PFSK-1 (cell line): ENCODE measurements around the gene OCIAD1.

Experiments used
- FOXP2 ChIP-seq: optimal IDR thresholded peaks from 2 replicates; pipeline ENCODE3; 2011; ENCODE audit warnings: borderline replicate concordance, control low read depth, inconsistent platforms; ENCODE audit not compliant: insufficient read depth; ENCODE audit errors: extremely low read length, extremely low read depth
- POLR2AphosphoS5 ChIP-seq: IDR thresholded peaks from 2 replicates; pipeline ENCODE4 v1.6.1; 2012; ENCODE audit warnings: low read depth, mild to moderate bottlenecking, control low read depth, low read length, moderate library complexity
- SIN3A ChIP-seq: IDR thresholded peaks from 2 replicates; pipeline ENCODE4 v1.6.1; 2012; ENCODE audit warnings: mild to moderate bottlenecking, low read length, moderate library complexity, borderline replicate concordance; ENCODE audit not compliant: insufficient read depth
- TAF1 ChIP-seq: IDR thresholded peaks from 2 replicates; pipeline ENCODE4 v1.6.1; 2012; ENCODE audit warnings: low read length, control low read depth, borderline replicate concordance; ENCODE audit not compliant: insufficient read depth
- TF ChIP-seq, protein P1 (sequence below), 2 experiments: IDR thresholded peaks; 2 replicates each; pipeline versions ENCODE4 v1.6.1 to v1.8.0; 2011 to 2012; ENCODE audit warnings: low read depth in 2 of 2, low read length in 2 of 2, control low read depth in 1 of 2, inconsistent platforms in 1 of 2, mild to moderate bottlenecking in 1 of 2, moderate library complexity in 1 of 2; ENCODE audit not compliant: insufficient read depth in 1 of 2

OCIAD1 gene

DNA sequence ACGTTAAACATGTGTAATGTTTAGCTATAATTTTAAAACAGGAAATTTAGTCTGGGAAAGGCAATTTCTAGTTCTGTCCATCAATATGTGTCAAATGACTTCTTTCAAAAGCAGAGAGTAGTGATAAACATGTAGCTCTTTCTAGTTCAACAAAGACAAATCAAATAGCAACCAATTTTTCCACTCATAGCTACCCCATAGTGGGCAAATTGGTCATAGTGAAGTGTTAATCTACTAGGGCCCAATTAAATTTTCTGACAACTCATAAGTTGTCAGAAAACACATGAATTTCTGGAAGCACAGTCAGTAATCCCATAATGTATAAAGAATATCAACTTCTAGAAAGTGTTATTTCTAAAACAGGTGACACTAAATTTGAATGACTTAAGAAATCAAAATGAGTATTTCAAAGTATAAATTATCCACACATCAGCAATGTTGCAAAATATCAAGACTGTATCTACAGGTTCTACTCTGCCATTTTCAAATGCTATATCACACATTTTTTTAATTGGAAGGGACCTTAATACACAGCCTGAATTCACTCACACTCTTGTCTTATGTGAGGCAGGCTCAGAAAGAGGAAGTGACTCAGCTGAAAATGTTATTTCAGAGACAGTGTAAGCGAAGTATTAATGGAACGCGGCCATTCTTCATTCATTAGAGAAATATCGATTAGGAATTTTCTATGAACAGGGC is 68.0 kb downstream of the OCIAD1 start:
- TF ChIP-seq, protein P1, sequence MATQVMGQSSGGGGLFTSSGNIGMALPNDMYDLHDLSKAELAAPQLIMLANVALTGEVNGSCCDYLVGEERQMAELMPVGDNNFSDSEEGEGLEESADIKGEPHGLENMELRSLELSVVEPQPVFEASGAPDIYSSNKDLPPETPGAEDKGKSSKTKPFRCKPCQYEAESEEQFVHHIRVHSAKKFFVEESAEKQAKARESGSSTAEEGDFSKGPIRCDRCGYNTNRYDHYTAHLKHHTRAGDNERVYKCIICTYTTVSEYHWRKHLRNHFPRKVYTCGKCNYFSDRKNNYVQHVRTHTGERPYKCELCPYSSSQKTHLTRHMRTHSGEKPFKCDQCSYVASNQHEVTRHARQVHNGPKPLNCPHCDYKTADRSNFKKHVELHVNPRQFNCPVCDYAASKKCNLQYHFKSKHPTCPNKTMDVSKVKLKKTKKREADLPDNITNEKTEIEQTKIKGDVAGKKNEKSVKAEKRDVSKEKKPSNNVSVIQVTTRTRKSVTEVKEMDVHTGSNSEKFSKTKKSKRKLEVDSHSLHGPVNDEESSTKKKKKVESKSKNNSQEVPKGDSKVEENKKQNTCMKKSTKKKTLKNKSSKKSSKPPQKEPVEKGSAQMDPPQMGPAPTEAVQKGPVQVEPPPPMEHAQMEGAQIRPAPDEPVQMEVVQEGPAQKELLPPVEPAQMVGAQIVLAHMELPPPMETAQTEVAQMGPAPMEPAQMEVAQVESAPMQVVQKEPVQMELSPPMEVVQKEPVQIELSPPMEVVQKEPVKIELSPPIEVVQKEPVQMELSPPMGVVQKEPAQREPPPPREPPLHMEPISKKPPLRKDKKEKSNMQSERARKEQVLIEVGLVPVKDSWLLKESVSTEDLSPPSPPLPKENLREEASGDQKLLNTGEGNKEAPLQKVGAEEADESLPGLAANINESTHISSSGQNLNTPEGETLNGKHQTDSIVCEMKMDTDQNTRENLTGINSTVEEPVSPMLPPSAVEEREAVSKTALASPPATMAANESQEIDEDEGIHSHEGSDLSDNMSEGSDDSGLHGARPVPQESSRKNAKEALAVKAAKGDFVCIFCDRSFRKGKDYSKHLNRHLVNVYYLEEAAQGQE (IDR thresholded peaks at IDR 0.05; ENCODE audit: insufficient read depth in 1 of 2, low read depth in 2 of 2, low read length in 2 of 2), result no peak
- TF ChIP-seq TAF1 (no peak), SIN3A (no peak), FOXP2 (no peak)

DNA sequence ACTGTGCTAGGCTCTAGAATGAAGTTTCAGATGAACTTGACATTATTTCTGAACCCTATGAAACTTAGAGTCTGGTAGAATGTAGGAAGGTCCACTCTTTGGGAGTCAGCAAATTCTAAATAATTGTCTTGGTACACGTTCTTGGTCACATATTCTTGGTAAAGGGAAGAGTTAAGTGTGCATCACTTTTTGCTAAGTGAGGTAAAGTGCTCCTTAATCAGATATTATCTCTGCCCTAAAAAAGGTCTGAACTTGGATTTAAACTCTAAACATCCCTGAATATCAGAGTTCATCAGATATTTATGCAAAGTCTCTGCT is 68.5 kb downstream of the OCIAD1 start:
- no peak for TF ChIP-seq POLR2AphosphoS5
- TF ChIP-seq, protein P1 (IDR thresholded peaks at IDR 0.05; ENCODE audit: insufficient read depth in 1 of 2, low read depth in 2 of 2, low read length in 2 of 2), result no peak
- no peak for TF ChIP-seq FOXP2
- TF ChIP-seq TAF1, result no peak

DNA sequence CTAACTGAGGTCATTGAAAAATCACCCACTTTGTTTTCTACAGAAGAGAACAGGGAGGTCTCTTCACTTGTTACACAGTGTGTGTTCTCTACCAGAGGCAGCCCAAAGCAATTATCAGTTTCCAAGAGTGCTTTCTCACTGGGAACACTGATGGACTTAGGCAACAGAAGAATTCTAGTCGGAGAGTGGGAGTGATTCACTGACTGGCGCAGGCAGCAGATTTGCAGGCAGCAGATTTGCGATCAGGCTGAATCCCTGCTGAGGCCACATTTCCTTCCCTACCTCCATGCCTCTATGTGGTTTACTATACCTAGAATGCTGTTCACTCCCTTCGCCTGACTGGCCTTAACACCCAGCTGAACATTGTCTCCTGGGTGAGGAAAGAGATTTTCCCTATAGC is 69.1 kb downstream of the OCIAD1 start:
- no peak for TF ChIP-seq SIN3A
- TF ChIP-seq TAF1, result no peak

DNA sequence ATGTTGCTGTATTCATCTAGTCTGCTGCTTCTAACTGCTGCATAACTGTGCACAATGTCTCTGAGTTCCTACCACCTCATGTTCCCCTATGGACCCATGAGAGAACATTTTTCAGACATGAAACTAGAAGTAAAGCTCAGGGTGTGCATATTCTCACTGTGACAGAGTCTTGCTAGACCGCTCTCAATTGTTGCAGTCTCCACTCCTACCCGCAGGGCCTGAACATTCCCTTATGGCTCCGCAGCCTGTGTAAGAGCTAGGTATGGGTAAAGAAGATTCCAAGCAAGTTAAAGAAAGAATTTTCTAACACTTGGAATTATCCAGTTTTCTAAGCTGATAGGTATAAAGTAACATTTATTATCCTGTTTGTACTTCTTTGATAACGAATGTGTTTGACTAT is 70.3 kb downstream of the OCIAD1 start:
- TF ChIP-seq TAF1, result no peak
- no peak for TF ChIP-seq POLR2AphosphoS5
- TF ChIP-seq FOXP2, result no peak
- TF ChIP-seq, protein P1 (IDR thresholded peaks at IDR 0.05; ENCODE audit: insufficient read depth in 1 of 2, low read depth in 2 of 2, low read length in 2 of 2), result no peak
- TF ChIP-seq SIN3A, result no peak

DNA sequence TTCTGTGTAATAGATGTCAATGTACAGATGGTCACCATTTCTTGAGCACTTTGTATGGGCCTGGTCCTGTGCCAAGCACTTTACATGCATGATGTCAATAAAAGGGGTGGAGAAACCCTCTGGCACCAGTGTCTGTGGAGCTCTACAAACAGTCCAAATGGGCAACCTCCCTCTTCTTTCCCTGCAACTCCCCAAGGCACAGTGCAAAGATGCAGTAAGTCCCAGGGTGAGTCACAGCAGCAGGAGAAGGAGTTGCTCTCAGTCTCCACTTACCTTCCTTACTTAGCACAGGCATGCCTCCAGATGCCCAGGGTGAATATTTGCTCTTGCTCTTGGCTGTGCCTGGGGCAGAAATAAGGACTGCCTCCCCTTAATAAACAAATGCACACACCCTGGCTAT is 71.4 kb downstream of the OCIAD1 start:
- TF ChIP-seq FOXP2, result no peak
- TF ChIP-seq, protein P1 (IDR thresholded peaks at IDR 0.05; ENCODE audit: insufficient read depth in 1 of 2, low read depth in 2 of 2, low read length in 2 of 2), result no peak
- TF ChIP-seq SIN3A, result no peak
- no peak for TF ChIP-seq POLR2AphosphoS5
- TF ChIP-seq TAF1, result no peak

DNA sequence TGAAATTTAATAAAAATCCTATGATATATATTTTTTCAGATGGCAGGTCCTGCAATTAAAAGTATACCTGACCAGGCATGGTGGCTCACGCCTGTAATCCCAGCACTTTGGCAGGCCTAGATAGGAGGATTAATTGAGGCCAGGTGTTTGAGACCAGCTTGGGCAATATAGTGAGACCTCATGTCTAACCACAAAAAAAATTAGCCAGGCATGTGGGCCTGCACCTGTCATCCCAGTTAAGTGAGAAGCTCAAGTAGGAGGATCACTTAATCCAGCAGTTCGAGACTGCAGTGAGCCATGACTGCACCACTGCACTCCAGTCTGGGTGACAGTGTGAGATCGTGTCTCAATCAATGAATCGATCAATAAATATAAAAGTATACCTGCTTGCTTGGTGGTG is 73.2 kb downstream of the OCIAD1 start:
- TF ChIP-seq FOXP2 (no peak), TAF1 (no peak), SIN3A (no peak), POLR2AphosphoS5 (no peak)
- TF ChIP-seq, protein P1 (IDR thresholded peaks at IDR 0.05; ENCODE audit: insufficient read depth in 1 of 2, low read depth in 2 of 2, low read length in 2 of 2), result no peak
